Esophagus squamous epithelium (tissue), 5 donors: ENCODE measurements around the gene ZNF672. TPM values are rescaled to one million over a fixed set of nuclear protein-coding genes. Genes with fewer than 3 reads are reported as not detected.
"Not testable (repeated sequence)": the region's sequence is repeated elsewhere in the genome, so short reads cannot be mapped to it uniquely, and the experiment has no call there.

Experiments
- DNase-seq: peaks from one replicate; lab custom pipeline; 2025; lab: John Stamatoyannopoulos, UW
- H3K27ac ChIP-seq, 4 donors: fragments of 200-600 bp; sonication (generic); one replicate each; pipeline ENCODE4 v1.5.1; 2016 to 2019; ENCODE audit warnings: mild to moderate bottlenecking in 1 of 4
- H3K27me3 ChIP-seq, 4 donors: fragments of 200-600 bp; sonication (generic); 1 replicate in 3 of 4; 2 replicates in 1 of 4; pipeline versions ENCODE4 v1.5.1 to v1.6.0; 2017 to 2021; ENCODE audit warnings: antibody characterized with exemption in 1 of 4
- H3K36me3 ChIP-seq, 3 donors: fragments of 200-600 bp; sonication (generic); one replicate each; pipeline ENCODE4 v1.5.1; 2016 to 2019
- H3K4me1 ChIP-seq, 3 donors: fragments of 200-600 bp; sonication (generic); one replicate each; pipeline ENCODE4 v1.5.1; 2017 to 2019
- H3K4me3 ChIP-seq, 4 donors: fragments of 200-600 bp; sonication (generic); 1 replicate in 3 of 4; 2 replicates in 1 of 4; pipeline ENCODE4 v1.5.1; 2016 to 2019; ENCODE audit warnings: mild to moderate bottlenecking in 2 of 4, moderate library complexity in 1 of 4
- H3K9me3 ChIP-seq, 3 donors: fragments of 200-600 bp; sonication (generic); one replicate each; pipeline ENCODE4 v1.5.1; 2016 to 2019
- POLR2A ChIP-seq, 4 donors: fragments of 450-650 bp; IDR thresholded peaks; one replicate each; pipeline ENCODE4 v1.6.1; 2017; ENCODE audit warnings: antibody characterized with exemption in 4 of 4, mild to moderate bottlenecking in 4 of 4, moderate library complexity in 3 of 4
- WGBS, 2 donors: methylation state at CpG; one replicate each; pipeline ENCODE4 v1.1.5; 2018; 5-methylcytosine and 5-hydroxymethylcytosine counted together
- intact Hi-C: fragments of 100-400 bp; cut with DNase I; formaldehyde crosslinking; loops from one replicate; pipeline ENCODE4 v1.15.0; 2022
- total RNA-seq, 4 donors: library from RNA; depleted of rRNA; stranded (reverse); fragments of >200 nt; gene quantifications; one replicate each; pipeline ENCODE4 v1.1.0, GENCODE V29; 2016
- TF ChIP-seq, protein P1 (sequence below), 6 experiments: fragments of 450-650 bp in 4 of 6; fragments of 200-600 bp in 2 of 6; sonication (generic) in 2 of 6; IDR thresholded peaks; one replicate each; pipeline ENCODE4 v1.5.1; 2016 to 2019; ENCODE audit warnings: antibody characterized with exemption in 6 of 6, mild to moderate bottlenecking in 4 of 6, moderate library complexity in 4 of 6
- donor health status: DM: yes; HTN: yes; CAD: no.

Gene ZNF672
- total RNA-seq, 4 donors from 2014 or later = 22.3 to 25.8 (median 24.0) TPM

DNA sequence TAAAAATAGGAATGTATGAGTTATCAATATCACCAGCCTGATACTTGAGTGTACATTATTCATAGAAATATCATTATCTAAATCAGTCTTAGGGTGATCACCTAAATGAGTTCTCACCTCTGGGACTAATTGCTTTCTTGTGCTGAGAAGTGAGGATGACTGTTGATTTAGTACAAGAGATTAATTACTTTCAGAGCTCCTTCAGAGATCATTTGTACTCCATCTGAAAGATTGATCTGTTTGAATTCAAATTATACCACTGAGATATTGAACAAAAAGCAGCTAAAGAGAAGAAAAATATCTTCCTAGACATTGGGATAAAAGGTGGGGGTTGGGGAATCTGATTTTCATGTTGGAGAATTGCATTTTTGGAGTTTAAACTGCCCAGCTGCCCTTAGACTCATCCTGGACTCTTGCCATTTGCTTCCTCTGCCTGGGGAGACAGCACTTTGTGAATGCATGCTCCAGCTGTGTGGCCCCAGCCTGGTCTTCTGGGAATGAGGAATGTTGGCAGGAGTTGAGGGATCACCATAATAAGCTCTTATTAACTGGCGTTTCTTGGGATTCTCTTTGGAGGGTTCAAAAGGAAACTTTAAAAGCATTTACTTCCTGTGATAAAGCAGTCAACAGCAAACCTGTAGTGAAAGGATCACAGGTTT lies 48.3 kb downstream of the ZNF672 start:
- intact Hi-C loops = no loop called here
- peaks cover 0 to 7% (median 0%) of the 10 kb centered on the region in 3 donors for H3K4me1 ChIP-seq
- TF ChIP-seq, protein P1, sequence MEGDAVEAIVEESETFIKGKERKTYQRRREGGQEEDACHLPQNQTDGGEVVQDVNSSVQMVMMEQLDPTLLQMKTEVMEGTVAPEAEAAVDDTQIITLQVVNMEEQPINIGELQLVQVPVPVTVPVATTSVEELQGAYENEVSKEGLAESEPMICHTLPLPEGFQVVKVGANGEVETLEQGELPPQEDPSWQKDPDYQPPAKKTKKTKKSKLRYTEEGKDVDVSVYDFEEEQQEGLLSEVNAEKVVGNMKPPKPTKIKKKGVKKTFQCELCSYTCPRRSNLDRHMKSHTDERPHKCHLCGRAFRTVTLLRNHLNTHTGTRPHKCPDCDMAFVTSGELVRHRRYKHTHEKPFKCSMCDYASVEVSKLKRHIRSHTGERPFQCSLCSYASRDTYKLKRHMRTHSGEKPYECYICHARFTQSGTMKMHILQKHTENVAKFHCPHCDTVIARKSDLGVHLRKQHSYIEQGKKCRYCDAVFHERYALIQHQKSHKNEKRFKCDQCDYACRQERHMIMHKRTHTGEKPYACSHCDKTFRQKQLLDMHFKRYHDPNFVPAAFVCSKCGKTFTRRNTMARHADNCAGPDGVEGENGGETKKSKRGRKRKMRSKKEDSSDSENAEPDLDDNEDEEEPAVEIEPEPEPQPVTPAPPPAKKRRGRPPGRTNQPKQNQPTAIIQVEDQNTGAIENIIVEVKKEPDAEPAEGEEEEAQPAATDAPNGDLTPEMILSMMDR (IDR thresholded peaks at IDR 0.05) = no peak
- TF ChIP-seq POLR2A (IDR thresholded peaks at IDR 0.05) = no peak
- H3K36me3 ChIP-seq = no peaks in the 10 kb centered on the region
- H3K27me3 ChIP-seq = no peaks in the 10 kb centered on the region
- no peak overlapping the region for H3K4me3 ChIP-seq
- no peak for DNase-seq
- H3K9me3 ChIP-seq = no peaks in the 10 kb centered on the region
- no peak overlapping the region for H3K27ac ChIP-seq
- 0% methylated on average over 1 of the region's 1 CpG for WGBS, 2 donors

DNA sequence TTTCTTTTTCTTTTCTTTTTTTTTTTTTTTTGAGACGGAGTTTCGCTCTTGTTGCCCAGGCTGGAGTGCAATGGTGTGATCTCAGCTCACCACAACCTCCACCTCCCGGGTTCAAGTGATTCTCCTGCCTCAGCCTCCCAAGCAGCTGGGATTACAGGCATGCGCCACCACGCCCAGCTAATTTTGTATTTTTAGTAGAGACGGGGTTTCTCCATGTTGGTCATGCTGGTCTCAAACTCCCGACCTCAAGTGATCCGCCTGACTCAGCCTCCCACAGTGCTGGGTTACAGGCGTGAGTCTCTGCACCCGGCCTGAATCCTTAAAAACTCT lies 51.9 kb downstream of the ZNF672 start:
- H3K27ac ChIP-seq, H3K4me3 ChIP-seq, intact Hi-C loops, H3K27me3 ChIP-seq, DNase-seq, H3K36me3 ChIP-seq, H3K4me1 ChIP-seq, H3K9me3 ChIP-seq: not testable (repeated sequence)
- 87 to 89% methylated on average over 7 to 10 of the region's 10 CpGs for WGBS, 2 donors

DNA sequence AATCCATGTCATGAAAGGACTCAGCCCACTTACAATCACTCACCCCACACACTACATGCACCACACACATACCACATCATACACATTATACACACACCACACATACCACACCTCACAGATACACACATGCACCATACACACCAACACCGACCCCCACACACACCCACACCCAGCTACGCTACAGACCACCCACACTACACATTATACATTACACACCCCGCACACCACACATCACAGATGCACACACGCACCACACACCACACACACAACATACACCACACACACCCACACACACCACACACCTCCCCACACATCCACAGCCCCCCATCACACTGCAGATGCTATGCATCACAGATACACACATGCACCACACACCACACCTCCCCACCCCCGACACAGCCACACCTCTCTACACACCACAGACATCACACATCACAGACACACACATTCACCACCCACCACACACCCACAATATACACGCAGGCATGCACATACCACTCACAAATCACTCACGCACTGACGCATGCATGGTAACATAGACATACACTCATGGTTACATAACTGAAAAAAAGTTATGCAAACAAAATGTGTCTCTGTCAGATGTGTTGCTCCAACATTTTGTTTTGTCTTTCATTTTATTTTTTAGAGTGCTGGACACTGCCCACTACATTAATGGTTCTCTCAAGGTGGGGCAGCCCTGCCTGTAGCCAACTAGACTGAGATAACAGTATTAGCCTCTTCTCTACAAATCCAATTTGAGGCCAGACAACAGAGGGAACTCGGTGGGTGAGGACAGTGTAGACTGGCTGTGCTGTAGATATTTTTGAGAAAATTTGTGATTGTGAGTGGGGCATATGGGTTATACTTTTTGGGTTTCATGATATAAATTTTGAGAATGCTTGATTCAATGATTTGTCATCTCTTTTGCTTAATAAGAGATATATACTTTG lies 52.8 kb downstream of the ZNF672 start:
- Histone ChIP-seq H3K36me3 (no peaks in the 10 kb centered on the region), H3K27ac (no peak overlapping the region), H3K27me3 (peaks cover 0 to 4% (median 0%) of the 10 kb centered on the region in 4 donors), H3K4me1 (no peaks in the 10 kb centered on the region), H3K9me3 (no peaks in the 10 kb centered on the region), H3K4me3 (no peak overlapping the region)
- WGBS, 2 donors = 83 to 90% methylated on average over 9 of the region's 9 CpGs
- DNase-seq = no peak
- intact Hi-C loops = no loop called here
- TF ChIP-seq POLR2A (IDR thresholded peaks at IDR 0.05) = no peak
- TF ChIP-seq, protein P1 (IDR thresholded peaks at IDR 0.05) = no peak

DNA sequence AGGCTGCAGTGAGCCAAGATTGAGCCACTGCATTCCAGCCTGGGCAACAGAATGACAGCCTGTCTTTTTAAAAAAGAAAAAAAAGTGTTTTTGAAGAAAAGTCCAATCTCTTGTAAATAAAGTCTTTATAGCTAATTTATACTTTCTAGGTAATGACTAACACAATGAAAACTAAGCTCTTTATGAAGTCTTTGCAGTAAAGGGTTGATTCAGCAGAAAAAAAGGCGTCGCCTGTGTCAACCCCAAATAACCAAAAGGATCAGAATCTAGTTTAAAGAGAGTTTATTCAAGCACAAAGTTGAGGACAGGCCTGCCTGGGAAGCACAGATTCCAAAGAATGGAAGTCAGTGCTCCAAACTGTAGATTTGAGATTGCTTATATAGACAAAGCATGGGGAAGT lies 53.7 kb downstream of the ZNF672 start:
- H3K36me3 ChIP-seq = no peaks in the 10 kb centered on the region
- WGBS, 2 donors = 57 to 81% methylated on average over 2 of the region's 2 CpGs
- intact Hi-C loops = no loop called here
- H3K9me3 ChIP-seq = no peaks in the 10 kb centered on the region
- no peak overlapping the region for H3K4me3 ChIP-seq
- H3K27me3 ChIP-seq = peaks cover 0 to 11% (median 0%) of the 10 kb centered on the region in 4 donors
- peaks cover 0 to 6% (median 0%) of the 10 kb centered on the region in 3 donors for H3K4me1 ChIP-seq
- TF ChIP-seq, protein P1 (IDR thresholded peaks at IDR 0.05) = no peak
- TF ChIP-seq POLR2A (IDR thresholded peaks at IDR 0.05) = no peak
- no peak for DNase-seq
- H3K27ac ChIP-seq = no peak overlapping the region

DNA sequence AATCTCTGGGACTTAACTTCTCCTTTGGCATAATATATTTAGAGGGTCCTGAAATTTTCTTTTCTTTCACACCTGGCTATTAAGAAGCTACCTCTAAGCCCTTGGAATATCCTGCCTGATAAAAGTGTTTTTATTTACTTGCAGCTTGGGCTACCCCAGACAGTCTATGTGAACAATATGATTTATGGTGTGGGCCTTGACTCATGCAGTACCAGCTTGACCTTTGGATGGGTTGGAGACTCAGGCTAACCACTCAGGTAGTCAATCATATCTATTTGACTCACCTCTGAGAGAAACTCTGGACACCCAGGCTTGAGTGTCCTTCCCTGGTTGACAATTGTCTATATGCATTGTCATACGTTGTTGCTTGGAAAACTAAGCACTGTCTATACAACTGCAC lies 54.6 kb downstream of the ZNF672 start:
- intact Hi-C loops = no loop called here
- Histone ChIP-seq H3K27me3 (peaks cover 0 to 16% (median 0%) of the 10 kb centered on the region in 4 donors), H3K36me3 (no peaks in the 10 kb centered on the region), H3K4me3 (no peak overlapping the region), H3K4me1 (peaks cover 0 to 13% (median 0%) of the 10 kb centered on the region in 3 donors), H3K27ac (no peak overlapping the region), H3K9me3 (no peaks in the 10 kb centered on the region)
- DNase-seq = no peak
- WGBS, 2 donors = 71 to 85% methylated on average over 1 of the region's 1 CpG
- no peak for TF ChIP-seq POLR2A (IDR thresholded peaks at IDR 0.05)
- TF ChIP-seq, protein P1 (IDR thresholded peaks at IDR 0.05) = no peak
